ENCODE data around the gene CHMP1B.

The CHMP1B gene

GRCh38 chr18:11897781-11898180, 46.6 kb downstream of the CHMP1B start:
- Histone ChIP-seq H3K27ac (ENCODE audit: insufficient read depth, low read length, poor library complexity, severe bottlenecking) (no peak overlapping the region), H3K9me3 (ENCODE audit: control insufficient read depth, low read length) (no peaks in the 10 kb centered on the region), H3K27me3 (replicated peaks; ENCODE audit: control insufficient read depth, insufficient read depth, low read length, poor library complexity, severe bottlenecking) (no peaks in the 10 kb centered on the region), H3K4me1 (ENCODE audit: control insufficient read depth, insufficient read depth, low read length, poor library complexity, severe bottlenecking) (no peaks in the 10 kb centered on the region), H3K36me3 (ENCODE audit: control insufficient read depth, insufficient read depth, low read length) (peaks cover 27% of the 10 kb centered on the region), H3K4me3 (ENCODE audit: insufficient read depth, low read depth, low read length, poor library complexity, severe bottlenecking) (no peak overlapping the region)
- DNase-seq: no peak

GRCh38 chr18:11899063-11899462, 47.9 kb downstream of the CHMP1B start:
- H3K4me1 ChIP-seq (ENCODE audit: control insufficient read depth, insufficient read depth, low read length, poor library complexity, severe bottlenecking): no peaks in the 10 kb centered on the region
- no peak overlapping the region for H3K27ac ChIP-seq (ENCODE audit: insufficient read depth, low read length, poor library complexity, severe bottlenecking)
- peaks cover 29% of the 10 kb centered on the region for H3K36me3 ChIP-seq (ENCODE audit: control insufficient read depth, insufficient read depth, low read length)
- no peak overlapping the region for H3K4me3 ChIP-seq (ENCODE audit: insufficient read depth, low read depth, low read length, poor library complexity, severe bottlenecking)
- DNase-seq: no peak
- no peaks in the 10 kb centered on the region for H3K9me3 ChIP-seq (ENCODE audit: control insufficient read depth, low read length)
- no peaks in the 10 kb centered on the region for H3K27me3 ChIP-seq (replicated peaks; ENCODE audit: control insufficient read depth, insufficient read depth, low read length, poor library complexity, severe bottlenecking)

DNA sequence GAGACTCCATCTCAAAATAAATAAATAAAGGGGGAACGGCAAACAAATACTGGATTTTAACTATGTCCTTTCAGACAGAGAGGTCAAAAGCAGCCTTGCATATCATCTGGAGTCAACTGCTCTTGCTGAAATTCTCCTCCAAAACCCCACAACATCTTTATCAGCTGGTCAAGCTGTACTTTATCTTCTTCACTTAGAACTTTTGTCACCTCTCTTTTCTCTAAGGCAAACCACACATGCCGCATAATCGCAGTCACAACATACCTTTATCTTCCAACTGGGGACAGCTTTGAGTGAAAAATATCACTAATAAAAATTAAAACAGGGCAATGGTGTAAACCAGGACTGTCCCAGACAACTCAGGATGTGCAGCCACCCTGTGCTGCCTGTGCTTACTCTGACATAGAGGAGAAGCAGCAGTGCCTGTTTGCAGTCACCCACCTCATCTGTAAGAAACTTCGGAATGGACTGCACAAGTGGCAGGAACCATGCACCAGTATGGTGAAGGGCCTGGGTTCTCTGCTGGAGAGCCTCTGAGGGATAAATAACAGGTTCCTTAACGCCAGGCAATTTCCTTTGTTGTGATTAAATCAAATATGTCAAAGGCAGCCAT, 50.7 kb downstream of the CHMP1B start:
- Histone ChIP-seq H3K9me3 (ENCODE audit: control insufficient read depth, low read length) (no peaks in the 10 kb centered on the region), H3K27me3 (replicated peaks; ENCODE audit: control insufficient read depth, insufficient read depth, low read length, poor library complexity, severe bottlenecking) (no peaks in the 10 kb centered on the region), H3K27ac (ENCODE audit: insufficient read depth, low read length, poor library complexity, severe bottlenecking) (no peak overlapping the region), H3K4me3 (ENCODE audit: insufficient read depth, low read depth, low read length, poor library complexity, severe bottlenecking) (no peak overlapping the region), H3K4me1 (ENCODE audit: control insufficient read depth, insufficient read depth, low read length, poor library complexity, severe bottlenecking) (no peaks in the 10 kb centered on the region), H3K36me3 (ENCODE audit: control insufficient read depth, insufficient read depth, low read length) (peaks cover 27% of the 10 kb centered on the region)
- no peak for DNase-seq

GRCh38 chr18:11902522-11903292, 51.5 kb downstream of the CHMP1B start:
- Histone ChIP-seq H3K27me3 (replicated peaks; ENCODE audit: control insufficient read depth, insufficient read depth, low read length, poor library complexity, severe bottlenecking) (no peaks in the 10 kb centered on the region), H3K4me3 (ENCODE audit: insufficient read depth, low read depth, low read length, poor library complexity, severe bottlenecking) (no peak overlapping the region), H3K9me3 (ENCODE audit: control insufficient read depth, low read length) (no peaks in the 10 kb centered on the region), H3K36me3 (ENCODE audit: control insufficient read depth, insufficient read depth, low read length) (peaks cover 22% of the 10 kb centered on the region), H3K27ac (ENCODE audit: insufficient read depth, low read length, poor library complexity, severe bottlenecking) (no peak overlapping the region), H3K4me1 (ENCODE audit: control insufficient read depth, insufficient read depth, low read length, poor library complexity, severe bottlenecking) (peaks cover 6% of the 10 kb centered on the region)
- DNase-seq: no peak

Measured in effector memory CD4-positive, alpha-beta T cell (primary cell).